ENCODE results near the gene MCF2L.
A peak's percentile ranks its signal among the peaks of the same experiment; 100 is the strongest.
"Not testable (repeated sequence)": the region's sequence is repeated elsewhere in the genome, so short reads cannot be mapped to it uniquely, and the experiment has no call there.

MCF2L gene

DNA sequence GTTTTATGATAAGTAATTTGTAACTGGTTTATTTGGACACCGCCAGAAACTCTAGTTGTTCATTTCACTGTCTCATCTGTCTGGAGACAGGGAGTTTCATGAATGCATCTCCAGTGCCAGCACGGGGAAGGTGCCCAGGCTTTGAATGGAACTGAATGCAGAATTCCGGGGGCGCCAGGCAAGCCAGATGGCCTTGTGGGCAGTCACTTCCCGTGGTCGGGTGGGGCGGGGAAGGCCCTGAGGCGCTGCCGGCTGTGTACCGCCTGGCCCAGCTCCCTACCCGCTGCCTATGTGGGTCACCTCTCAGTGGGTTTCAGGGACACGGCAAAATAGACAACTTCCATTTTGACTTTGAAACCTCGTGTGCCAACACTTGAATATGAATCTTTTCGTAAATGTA is 28.8 kb upstream of the MCF2L start:
- H3K27me3 Mint-ChIP-seq = peaks cover 9% of the 10 kb centered on the region
- no peak overlapping the region for H3K4me3 Mint-ChIP-seq
- H3K36me3 Mint-ChIP-seq = no peaks in the 10 kb centered on the region
- H3K9me3 Mint-ChIP-seq (ENCODE audit: low read depth) = no peaks in the 10 kb centered on the region
- no peak overlapping the region for H3K27ac Mint-ChIP-seq
- H3K4me1 Mint-ChIP-seq (ENCODE audit: low read depth) = peaks cover 6% of the 10 kb centered on the region

DNA sequence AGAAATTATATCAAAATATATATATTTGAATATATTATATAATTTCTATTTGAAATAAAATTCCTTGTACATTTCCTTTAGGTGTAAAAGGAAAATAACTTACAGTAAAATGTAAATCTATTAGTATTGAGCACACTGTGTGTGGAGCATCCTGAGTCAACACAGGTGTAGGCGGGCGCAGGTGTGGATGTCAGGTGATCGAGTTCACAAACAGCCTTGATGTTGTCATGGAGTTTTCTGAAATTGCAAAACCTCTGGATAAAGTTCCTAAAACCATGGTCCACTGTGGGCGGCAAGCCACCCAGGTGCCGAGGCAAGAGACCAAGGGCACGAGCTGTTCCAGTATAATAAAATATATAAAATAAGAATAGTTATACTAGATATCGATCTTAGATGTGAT is 27.7 kb upstream of the MCF2L start:
- Mint-ChIP-seq H3K4me3 (no peak overlapping the region), H3K27me3 (peaks cover 6% of the 10 kb centered on the region), H3K9me3 (ENCODE audit: low read depth) (no peaks in the 10 kb centered on the region), H3K36me3 (no peaks in the 10 kb centered on the region), H3K4me1 (ENCODE audit: low read depth) (peaks cover 6% of the 10 kb centered on the region), H3K27ac (no peak overlapping the region)

DNA sequence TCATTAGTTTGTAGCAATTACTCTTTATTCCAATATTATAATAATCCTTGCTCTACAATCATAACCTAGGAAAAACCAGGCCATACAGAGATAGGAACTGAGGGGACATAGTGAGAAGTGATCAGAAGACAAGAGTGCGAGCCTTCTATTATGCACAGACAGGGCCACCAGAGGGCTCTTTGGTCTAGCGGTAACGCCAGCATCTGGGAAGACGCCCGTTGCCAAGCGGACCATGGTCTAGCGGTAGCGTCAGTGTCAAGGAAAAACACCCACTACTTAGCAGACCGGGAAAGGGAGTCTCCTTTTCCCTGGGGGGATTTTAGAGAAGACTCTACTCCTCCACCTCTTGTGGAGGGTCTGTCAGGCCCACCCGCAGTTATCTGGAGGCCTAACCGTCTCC is 27.2 kb upstream of the MCF2L start:
- not testable (repeated sequence) for H3K27me3 Mint-ChIP-seq; H3K36me3 Mint-ChIP-seq; H3K4me1 Mint-ChIP-seq (ENCODE audit: low read depth); H3K27ac Mint-ChIP-seq; H3K4me3 Mint-ChIP-seq; H3K9me3 Mint-ChIP-seq (ENCODE audit: low read depth)

DNA sequence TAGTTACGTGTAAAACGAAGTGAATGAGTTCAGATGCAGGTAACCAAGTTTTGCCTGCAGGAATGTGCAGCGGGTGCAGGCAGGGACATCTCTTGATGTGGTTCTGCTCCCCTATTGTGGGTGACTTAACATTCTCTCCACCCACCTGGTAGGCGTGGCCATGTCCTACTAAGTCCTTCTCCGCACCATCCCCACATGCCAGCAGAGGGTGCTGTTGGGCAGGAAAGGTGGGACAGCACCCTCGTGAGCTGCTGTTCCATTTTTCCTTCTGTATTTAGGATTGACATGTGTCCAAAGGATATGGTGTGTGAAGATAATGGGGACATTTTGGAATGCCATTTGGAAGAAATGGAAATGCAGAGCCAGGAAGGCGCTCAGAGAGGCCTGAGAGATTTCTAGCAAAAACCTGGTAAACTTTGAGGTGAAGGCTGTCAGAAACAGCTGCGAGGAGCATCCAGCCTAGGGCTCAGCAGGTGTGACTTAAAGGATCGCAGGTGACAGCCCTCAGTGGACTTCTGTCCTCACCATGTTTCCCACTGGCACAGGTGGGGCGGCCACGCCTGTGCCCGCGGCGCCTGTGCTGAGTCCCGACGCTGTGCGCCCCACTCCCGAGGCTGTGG is 26.2 kb upstream of the MCF2L start:
- Mint-ChIP-seq H3K27me3 (peaks cover 3% of the 10 kb centered on the region), H3K27ac (peak overlapping the region; percentile 67), H3K36me3 (no peaks in the 10 kb centered on the region)

DNA sequence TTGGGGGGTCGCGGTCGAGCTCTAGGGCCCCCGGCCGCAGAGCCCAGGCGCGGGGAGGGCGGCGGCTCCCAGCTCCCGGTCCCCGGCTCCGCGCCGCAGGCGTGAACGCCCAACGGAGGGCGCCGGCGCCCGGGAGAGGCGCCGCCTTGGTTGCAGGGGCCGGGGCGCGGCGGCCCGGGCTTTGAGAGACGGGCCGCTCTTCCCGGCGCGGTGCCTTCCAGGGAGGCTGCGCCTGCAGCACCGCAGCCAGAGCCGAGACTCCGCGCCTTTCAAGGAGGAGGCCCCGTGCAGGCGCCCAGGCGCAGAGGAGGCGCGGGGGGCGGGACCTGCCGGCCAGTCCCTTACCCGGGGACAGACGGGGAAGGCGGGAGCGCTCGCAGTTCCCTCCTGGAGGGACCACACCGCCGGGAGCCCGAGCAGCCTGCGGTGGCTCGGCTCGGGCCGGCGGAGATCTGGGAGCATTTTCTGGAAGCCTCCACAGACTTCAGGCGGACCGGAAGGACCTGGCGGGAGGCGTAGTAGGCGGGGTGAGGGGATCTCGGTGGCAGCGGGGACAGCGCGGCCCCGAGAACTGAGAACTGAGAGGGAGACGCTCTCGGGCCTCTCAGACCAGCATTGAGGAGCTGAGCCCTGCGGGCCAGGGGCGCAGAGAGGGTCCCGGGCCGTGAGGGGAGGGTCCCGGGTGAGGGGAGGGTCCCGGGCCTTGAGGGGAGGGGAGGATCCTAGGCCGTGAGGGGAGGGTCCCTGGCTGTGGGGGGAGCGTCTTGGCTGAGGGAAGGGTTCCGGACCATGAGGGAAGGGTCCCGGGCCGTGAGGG is 25.5 kb upstream of the MCF2L start:
- Mint-ChIP-seq H3K36me3 (no peaks in the 10 kb centered on the region), H3K27me3 (peaks cover 4% of the 10 kb centered on the region), H3K4me1 (ENCODE audit: low read depth) (peaks cover 6% of the 10 kb centered on the region), H3K4me3 (peak overlapping the region; percentile 74), H3K9me3 (ENCODE audit: low read depth) (no peaks in the 10 kb centered on the region), H3K27ac (no peak overlapping the region)

More for the DNA sequence above, 26.2 kb upstream of the MCF2L start:
- peak overlapping the region; percentile 97 for H3K4me3 Mint-ChIP-seq
- peaks cover 6% of the 10 kb centered on the region for H3K4me1 Mint-ChIP-seq (ENCODE audit: low read depth)
- no peaks in the 10 kb centered on the region for H3K9me3 Mint-ChIP-seq (ENCODE audit: low read depth)

DNA sequence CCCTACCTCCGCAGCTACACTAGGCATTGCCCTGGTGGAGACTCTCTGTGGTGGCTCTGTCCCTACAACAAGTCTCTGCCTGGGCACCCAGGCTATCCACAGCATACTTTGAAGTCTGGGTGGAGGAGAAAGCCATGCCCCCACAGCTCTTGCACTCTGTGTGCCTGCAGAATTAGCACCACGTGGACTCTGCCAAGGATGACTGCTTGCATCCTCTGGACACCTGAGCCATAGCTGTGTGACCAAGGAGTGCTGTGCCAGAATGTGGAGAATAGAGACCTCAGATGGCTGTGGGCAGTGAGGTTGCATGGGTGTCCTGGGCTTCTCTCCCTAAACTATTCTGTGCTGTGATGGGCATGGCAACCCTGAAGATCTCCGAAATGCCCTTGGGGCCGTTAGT is 21.2 kb upstream of the MCF2L start:
- H3K9me3 Mint-ChIP-seq (ENCODE audit: low read depth) = no peaks in the 10 kb centered on the region
- peaks cover under 1% of the 10 kb centered on the region for H3K4me1 Mint-ChIP-seq (ENCODE audit: low read depth)
- peaks cover 5% of the 10 kb centered on the region for H3K27me3 Mint-ChIP-seq
- no peak overlapping the region for H3K27ac Mint-ChIP-seq
- H3K36me3 Mint-ChIP-seq = no peaks in the 10 kb centered on the region
- no peak overlapping the region for H3K4me3 Mint-ChIP-seq

DNA sequence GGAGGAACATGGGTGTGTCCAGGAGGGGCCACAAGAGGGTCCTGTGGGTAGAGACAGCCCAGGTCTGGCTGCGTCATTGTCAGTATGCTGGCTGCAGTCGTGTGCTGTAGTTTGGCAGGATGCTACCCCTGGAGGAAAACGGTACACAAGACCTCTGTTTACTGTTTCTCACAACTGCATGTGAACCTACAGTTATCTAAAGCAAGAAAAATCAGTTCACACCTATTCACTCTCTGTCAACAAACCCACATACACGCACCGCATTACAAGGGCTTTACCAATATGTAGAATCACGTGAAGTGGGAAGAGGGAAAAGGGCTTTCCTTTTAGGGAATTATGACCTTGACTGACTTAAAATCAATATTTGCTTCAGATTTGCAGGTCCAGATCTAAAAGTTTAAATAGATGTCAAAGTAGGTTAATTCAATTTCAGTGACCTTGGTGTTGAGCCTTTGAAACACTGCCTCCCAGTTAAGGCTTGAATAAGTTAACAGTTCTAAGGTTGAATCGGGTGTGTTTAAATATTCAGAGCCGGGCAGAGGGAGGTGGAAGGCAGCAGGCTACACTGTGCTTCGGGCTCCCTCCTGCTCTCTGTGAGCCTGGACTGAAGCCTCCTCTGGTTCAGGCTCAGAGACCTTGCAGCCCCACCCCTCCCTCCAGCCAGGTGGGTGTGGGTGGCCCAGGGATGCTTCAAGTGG is 17.2 kb upstream of the MCF2L start:
- Mint-ChIP-seq H3K4me1 (ENCODE audit: low read depth) (no peaks in the 10 kb centered on the region), H3K36me3 (no peaks in the 10 kb centered on the region), H3K27me3 (peaks cover 4% of the 10 kb centered on the region), H3K9me3 (ENCODE audit: low read depth) (no peaks in the 10 kb centered on the region), H3K27ac (no peak overlapping the region), H3K4me3 (no peak overlapping the region)

DNA sequence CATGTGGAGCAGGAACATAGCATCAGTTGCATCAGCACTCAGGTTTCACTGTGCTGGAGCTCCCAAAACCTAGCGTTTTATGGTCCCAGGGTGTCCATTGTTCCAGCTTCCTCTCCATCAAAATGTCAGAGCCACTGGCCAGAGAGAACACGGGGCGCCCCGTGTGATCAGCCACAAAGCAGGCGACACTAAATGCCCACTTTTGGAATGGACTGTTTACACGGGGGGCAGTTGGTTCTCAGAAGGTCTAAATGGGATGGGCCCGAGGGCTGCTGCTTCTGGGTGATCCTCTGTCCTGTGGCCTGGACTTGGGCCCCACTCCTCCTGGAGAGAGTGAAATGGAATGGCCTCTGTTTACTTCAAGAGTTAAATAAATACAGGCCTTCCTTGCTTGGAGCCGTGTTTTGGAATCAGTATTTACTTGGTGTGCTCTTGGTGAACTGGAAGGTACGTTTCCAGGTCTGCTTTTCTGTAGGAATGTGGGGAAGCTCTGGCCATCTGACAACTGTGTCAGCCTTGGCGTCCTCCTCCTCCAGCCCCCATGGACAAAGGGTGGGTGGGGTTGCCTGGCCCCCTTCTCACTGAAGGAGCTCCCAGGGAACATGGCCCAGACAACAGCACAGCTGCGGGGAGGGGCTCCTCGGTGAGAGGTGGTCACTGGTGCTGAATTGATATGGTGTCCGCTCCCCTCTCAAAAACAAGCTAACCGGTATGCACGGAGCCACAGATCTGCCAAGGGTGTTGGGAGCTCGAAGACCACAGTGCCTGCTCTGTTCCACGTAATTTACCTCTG is 16.1 kb upstream of the MCF2L start:
- Mint-ChIP-seq H3K36me3 (no peaks in the 10 kb centered on the region), H3K27me3 (peaks cover 4% of the 10 kb centered on the region), H3K27ac (no peak overlapping the region), H3K9me3 (ENCODE audit: low read depth) (no peaks in the 10 kb centered on the region), H3K4me1 (ENCODE audit: low read depth) (no peaks in the 10 kb centered on the region), H3K4me3 (no peak overlapping the region)

DNA sequence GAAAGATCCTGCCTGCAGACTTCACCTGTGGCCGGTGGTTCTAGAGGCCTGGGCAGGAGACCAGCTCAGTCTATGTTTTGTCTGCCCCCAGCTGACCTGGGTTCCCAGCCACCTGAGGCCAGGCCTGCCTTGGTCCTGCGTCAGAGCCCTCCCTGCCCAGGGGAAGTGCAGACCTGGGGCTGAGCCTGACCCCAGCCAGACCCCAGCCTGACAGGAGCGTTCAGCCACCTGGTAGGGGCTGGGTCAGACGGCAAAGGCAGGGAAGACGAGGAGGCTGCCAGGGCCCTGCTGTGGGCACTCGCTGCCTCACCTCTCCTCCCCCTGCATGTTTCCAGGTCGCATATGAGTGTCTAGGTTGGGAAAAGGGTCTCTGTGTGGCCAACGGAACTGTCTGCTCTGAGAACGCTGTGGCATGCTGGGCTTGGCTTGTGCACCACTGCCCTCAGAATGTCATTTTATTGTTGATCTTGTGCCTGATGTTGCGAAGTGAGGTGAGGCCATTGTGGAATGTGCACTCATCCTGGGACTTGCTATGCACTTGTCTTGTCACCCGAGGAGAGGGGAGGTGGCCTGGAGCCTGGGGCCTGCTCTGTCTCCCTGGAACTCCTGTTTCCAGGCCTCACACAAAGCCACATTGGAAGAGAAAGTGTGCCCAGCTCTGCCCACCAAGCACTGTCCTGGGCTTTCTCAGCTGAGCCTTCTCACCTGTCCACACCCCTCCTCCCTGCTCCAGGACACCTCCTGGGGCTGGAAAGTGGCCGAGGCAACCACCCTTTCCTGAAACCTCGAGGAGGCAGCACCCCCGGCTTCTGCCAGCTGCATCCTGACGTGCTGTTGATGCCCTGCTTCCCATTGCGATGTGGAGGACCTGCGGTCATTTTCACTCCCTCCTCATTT is 15.2 kb upstream of the MCF2L start:
- Mint-ChIP-seq H3K36me3 (no peaks in the 10 kb centered on the region), H3K4me1 (ENCODE audit: low read depth) (no peaks in the 10 kb centered on the region), H3K27me3 (peaks cover 2% of the 10 kb centered on the region), H3K9me3 (ENCODE audit: low read depth) (no peaks in the 10 kb centered on the region), H3K4me3 (no peak overlapping the region), H3K27ac (no peak overlapping the region)

DNA sequence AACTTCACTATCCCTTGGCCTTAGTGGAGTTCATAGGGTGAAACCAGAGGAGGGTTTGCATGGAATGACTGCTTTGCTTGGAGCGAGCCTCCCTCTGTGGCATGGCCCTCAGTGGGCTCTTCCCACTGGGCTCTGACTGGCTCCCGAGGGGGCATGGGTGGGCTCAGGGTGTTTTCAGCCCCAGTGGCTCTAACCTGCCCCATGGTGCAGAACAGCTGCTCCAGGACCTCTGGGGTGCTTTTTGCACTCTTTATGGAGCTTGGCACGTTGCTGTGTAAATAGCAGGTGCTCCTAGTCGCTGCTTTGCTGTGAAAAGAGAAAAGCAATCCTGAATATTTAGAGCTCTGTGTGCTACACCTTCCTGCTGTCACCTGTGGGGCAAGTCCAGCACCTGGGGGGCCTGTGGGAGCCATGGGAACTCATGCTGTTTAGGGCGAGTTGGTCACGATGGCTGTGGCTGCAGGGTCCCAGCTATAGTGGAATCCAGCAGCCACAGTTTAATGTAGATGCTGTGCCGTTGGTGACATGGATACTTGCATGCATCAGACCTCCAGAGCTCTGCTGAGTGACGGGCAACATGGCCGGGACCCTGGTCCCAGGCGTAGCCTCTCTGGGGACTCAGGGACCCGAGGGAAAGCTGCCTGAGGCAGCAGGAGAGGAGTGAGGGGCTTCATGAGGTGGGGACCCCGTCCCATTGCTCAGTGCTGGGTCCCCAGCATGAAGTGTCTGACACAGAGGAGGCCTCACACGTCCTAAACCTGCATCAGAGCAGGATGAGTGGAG is 14.3 kb upstream of the MCF2L start:
- no peaks in the 10 kb centered on the region for H3K36me3 Mint-ChIP-seq

DNA sequence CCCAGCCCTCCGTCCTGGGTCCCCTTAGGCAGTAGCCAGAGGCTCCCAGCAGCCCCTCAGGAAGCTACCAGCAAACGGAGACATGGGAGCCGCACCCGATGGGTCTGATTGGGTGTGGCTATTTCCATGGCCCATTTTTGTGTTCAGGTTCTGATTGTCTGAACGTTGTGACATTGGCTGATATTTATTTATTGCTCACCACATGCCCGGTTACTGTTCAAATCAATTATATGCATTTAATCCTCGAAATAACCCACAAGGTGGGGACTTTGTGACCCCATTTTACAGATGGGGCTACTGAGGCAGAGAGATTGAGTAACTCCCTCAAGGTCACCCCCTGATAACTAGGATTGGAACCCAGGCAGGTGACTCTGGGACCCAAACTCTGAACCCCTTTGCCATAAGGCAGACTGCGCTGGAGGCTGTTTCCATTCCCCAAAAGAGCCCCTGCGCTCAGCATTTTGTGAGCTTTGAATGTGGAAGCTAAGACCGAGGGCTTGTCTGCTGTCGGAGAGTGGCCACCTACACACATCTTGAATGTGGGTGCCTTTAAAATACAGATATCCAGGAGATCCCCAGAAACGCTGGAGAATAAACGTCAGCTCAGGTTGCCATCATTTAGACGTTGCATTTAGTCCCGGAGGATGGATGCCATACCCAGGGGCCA is 13.6 kb upstream of the MCF2L start:
- H3K4me1 Mint-ChIP-seq (ENCODE audit: low read depth) = no peaks in the 10 kb centered on the region

More for the DNA sequence above, 14.3 kb upstream of the MCF2L start:
- no peak overlapping the region for H3K27ac Mint-ChIP-seq
- H3K4me1 Mint-ChIP-seq (ENCODE audit: low read depth) = no peaks in the 10 kb centered on the region
- no peak overlapping the region for H3K4me3 Mint-ChIP-seq
- no peaks in the 10 kb centered on the region for H3K9me3 Mint-ChIP-seq (ENCODE audit: low read depth)
- no peaks in the 10 kb centered on the region for H3K27me3 Mint-ChIP-seq

DNA sequence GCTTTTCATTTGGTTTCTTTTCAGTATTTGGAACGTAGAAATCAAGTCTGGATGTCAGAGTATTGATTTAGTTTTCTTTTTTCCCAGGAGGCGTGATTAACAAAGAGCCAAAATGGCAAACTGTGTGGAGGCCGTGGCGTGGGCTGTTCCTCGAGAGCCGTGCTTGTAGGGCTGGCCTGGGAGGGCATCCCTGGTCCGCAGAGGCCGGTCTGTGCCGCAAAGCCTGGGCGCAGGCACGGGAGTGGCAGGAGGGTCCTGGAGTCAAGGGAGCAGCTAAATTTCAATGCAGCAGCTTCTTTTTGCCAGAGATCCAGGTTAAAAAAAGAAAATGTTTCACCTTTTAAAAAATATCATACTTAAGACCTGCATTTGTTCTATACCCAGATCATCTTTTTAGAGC is 13.1 kb upstream of the MCF2L start:
- no peaks in the 10 kb centered on the region for H3K36me3 Mint-ChIP-seq
- no peak overlapping the region for H3K27ac Mint-ChIP-seq
- H3K4me3 Mint-ChIP-seq = no peak overlapping the region
- H3K4me1 Mint-ChIP-seq (ENCODE audit: low read depth) = no peaks in the 10 kb centered on the region
- no peaks in the 10 kb centered on the region for H3K27me3 Mint-ChIP-seq
- H3K9me3 Mint-ChIP-seq (ENCODE audit: low read depth) = no peaks in the 10 kb centered on the region

More for the DNA sequence above, 13.6 kb upstream of the MCF2L start:
- Mint-ChIP-seq H3K36me3 (no peaks in the 10 kb centered on the region), H3K27me3 (no peaks in the 10 kb centered on the region), H3K27ac (no peak overlapping the region), H3K4me3 (no peak overlapping the region), H3K9me3 (ENCODE audit: low read depth) (no peaks in the 10 kb centered on the region)
